DMS79 treated with DMSO at 0.1 percent for 48 hours (cell line): Measurements from ENCODE around the gene ISG20.
"Not testable (repeated sequence)": the region's sequence is repeated elsewhere in the genome, so short reads cannot be mapped to it uniquely, and the experiment has no call there.

Experiments used
- DNase-seq: peaks from one replicate; lab custom pipeline; 2025; lab: John Stamatoyannopoulos, UW

Gene ISG20

DNA sequence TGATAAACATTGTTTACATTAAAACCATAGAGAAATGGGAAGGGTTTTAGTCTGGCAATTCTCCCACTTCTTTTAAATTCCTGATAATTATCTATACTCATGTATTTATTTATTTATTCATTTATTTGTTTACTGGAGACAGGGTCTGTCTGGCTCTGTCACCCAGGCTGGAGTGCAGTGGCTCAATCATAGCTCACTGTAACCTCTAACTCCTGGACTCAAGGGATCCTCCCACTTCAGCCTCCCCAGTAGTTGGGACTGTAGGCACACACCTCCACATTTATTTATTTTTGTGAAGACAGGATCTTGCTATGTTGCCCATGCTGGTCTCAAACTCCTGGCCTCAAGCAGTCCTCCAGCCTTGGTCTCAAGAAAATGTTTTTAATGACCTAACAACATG, 20.1 kb upstream of the ISG20 start:
- no peak for DNase-seq

DNA sequence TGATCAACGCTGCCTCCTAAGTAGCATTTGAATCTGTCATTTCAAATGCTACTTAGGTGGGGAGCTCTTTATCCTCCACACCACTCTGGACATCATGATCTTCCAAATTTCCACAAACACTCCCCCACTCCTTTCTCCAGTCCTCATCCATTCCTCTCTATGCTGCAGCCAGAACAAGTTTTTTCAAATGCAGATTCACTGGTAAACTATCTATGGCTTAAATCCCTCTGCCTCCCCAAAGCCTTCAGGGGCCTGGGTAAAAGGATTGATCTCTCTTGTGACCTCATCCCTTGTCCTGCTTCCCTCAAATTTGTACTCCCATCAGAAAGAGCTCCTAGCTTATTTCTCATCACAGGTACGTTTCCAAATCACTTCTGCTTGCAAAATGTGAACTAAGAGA, 19.0 kb upstream of the ISG20 start:
- no peak for DNase-seq

DNA sequence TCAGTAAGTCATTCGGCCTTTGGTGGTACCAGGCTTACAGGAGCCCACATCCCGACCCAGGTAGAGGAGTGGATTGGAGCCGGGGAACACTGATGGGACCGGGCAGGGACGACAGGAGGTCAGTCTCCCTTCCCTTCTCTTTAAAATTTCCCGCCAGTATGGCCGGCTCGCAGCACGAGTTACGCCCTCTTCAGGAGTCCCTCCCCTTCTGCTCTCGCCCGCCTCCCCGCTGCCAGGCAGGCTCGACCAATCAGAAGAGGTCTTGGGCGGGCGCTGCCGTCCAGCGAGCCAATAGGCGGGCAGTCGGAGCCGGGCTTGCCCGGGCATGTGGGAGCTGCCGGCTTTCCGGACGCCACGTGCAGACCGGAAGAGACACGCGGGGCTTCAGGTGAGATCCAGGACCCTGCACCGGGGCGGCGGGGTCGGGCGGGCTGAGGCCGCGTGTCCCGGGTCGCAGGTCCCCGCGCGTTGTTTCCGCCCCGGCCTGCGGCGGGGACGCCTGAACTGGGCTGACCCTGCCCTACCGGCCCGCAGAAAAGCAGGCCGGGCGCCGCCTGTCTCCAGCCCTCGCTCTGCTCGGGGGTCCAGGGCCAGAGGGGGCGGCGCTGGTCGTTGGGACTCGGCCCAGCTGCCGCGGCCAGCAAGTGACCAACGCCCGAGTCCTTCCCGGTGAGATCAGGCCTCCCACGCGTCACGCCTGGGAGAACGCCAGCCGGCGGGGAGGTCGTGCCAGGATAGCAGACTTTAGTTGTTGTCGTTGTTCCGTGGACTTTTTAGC, 17.6 kb upstream of the ISG20 start, which contains the start of gene AEN:
TSS of gene AEN (plus strand) at position 346 of the 778 bp plus-strand sequence. CDS start 4,870 bp downstream, outside the sequence.
- peak; percentile 64 for DNase-seq

DNA sequence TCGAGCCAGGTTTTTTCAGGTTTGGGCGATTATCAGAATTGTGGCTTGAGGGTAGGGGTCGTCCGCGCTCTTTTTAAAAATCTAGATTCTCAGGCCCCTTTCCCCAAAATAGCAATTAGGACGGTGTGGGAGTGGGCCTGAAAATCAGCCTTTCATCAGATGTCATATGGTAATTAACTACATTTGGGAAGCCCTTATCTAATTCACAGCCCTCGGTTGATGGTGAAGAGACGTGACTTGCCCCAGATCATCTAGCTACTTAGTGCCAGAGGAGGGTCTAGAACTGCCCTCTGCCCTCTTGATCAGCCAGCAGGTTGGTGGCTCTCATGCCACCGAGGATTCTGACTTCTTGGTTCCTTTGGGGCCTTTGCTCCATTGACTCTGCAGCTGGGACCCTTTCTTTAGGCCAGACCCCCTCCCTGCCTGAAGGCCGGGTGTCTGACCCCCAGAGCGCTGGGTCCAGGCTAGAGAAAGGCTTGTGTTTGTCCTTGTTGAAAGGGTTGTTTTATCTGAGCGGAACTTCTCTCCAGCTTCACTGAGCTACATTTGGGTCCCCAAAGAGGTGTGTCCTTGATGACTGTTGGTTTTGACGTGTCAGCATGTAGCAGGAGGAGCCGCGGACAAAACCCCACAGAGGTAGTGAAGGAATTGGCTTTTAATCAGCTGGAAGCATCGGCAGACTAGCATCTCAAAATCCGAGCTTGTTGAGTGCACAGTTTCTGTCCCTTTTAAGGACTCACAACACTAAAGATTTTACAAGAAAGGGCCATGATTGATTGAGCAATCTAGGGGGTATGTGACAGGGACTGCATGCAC, 16.8 kb upstream of the ISG20 start:
- DNase-seq, result no peak

DNA sequence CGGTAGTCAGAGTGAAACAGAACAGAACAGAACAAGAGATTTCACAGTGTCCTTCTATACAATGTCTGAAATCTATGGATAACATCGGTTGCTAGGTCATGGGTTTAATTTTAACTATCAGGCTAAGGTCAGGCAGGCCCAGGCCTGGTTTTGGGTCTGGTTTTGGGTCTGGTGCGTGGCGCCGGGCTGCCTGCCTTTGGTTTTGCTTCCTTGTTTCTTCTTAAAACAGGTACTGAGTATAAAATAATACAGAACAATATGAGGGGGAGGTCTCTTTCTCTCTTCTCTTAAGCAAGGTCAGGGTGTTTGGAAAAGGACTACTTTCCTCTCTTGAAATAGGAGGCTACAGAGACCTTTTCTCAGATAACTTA, 16.2 kb upstream of the ISG20 start:
- DNase-seq, result no peak

DNA sequence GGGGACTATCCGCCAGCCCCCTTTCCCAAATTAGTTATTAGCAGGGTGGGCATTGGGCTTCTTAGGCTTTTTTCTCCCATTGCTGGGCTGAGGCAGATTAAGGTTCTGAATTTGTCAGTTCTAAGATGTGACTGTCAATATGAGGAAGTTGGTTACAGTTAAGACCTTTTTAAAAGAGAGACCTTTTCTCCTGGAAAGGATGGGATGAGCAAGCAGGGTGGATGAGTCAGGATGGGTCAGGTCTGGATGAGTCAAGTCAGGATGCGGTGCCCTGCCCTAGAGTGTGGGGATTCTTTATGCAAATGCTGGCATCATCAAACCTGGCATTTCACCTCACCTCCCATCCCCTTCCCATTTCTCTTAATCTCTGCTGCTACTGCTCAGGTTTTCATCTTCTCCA, 15.8 kb upstream of the ISG20 start:
- no peak for DNase-seq

DNA sequence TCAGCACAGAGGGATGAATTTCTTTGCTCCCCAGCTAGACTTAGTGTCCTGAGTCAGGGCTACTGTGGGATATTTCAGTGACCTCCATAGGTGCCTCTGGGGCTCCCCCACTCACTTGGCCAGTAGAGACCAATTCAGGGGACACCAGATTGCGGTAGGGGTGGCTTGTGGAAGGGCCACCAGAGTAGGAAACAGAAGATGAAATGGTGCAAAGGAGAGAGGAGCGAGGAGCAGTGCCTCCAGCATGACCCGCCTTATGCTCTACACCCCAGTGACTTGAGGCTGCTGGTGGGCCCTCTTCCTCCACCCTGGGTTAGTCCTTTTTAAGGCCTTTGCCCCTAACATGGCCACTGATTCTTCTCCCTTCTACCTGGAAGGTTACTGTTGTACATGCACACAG, 15.2 kb upstream of the ISG20 start:
- DNase-seq, result no peak

DNA sequence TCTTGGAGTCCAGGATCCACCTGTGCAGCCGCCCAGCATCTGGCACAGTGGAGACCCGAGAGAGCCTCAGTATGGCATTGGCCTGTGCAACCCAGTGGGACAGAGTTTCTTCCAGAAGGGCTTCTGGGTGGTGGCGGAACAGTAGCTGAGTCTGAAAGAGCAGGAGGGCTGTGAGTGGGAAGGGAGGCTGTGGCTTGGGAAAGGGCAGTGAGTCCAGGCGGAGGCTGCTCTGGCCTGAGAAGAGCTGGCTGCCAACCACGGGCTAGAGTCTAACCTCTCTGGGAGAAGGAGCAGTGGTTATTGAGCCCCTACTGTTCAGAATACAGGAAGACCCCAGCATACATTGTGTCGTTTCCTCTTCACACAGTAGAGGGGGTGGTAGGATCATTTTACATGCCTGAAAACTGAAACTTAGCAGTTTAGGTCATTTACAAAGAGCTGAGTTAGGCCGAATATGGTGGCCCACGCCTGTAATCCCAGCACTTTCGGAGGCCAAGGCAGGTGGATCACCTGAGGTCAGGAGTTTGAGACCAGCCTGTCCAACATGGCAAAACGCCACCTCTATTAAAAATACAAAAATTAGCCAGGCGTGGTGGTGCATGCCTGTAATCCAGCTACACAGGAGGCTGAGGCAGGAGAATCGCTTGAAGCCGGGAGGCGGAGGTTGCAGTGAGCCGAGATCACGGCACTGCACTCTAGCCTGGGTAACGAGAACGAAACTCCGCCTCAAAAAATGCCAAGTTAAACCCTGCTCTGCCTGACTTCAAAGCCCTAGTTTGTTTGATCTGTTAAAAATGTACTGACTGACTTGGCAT, 14.5 kb upstream of the ISG20 start:
- DNase-seq, result no peak

DNA sequence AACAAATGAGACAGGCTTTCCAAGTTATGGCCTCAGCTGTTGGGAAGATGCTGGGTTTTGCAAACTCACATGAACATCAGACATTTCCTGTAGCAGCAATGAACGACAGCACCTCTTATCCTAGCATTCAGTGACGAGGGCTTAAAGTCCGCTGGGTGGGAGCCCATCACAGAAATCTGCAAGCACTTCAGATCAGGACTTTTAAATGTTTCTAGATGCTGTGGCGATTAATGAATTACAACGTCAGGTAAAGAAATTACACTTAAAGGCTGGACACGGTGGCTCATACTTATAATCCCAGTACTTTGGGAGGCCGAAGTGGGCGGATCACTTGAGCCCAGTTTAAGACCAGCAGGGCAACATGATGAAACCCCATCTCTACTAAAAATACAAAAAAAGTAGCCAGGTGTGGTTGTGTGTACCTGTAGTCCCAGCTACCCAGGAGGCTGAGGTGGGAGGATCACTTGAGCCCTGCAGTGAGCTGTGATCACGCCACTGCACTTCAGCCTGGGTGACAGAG, 13.8 kb upstream of the ISG20 start:
- DNase-seq, result no peak

DNA sequence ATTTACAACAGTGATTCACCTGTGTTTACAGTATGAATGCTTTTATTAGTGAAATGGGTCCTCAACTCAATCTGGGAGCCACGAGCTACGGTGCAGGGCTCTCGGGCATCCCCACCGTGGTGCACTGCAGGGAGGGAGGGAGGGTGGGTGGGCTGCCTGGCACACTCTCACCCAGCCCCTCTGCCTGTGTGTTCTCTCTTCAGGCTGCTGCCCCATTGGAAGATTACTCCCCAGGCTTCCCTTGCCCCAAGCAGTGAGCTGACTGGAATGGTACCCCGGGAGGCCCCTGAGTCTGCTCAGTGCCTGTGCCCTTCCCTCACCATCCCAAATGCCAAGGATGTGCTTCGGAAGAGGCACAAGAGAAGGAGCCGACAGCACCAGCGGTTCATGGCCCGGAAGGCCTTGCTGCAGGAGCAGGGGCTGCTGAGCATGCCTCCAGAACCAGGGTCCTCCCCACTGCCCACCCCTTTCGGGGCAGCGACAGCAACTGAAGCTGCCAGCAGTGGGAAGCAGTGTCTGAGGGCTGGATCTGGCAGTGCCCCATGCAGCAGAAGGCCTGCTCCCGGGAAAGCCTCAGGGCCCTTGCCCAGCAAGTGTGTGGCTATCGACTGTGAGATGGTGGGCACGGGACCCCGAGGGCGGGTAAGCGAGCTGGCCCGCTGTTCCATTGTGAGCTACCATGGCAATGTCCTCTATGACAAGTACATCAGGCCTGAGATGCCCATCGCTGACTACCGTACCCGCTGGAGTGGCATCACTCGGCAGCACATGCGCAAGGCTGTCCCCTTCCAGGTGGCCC, 12.7 kb upstream of the ISG20 start:
- DNase-seq, result no peak

DNA sequence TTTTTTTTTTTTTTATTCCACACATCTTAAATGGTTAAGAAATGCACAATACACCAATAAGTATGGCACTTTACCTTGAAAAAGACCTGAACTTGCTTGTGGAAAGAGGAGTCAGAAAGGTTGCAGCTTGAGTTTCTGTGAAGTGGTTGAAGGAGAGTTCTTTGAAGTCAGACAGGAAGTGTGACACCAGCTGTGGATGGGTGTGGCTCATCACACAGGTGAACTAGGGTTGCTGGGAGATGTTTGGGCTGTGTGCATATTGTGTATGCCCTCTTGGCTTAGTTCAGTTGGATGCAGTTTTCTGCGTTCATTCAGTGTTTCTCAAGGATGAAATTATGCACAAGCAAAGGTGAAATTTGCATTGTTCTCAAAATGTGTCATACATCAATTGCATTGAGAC, 11.4 kb upstream of the ISG20 start:
- no peak for DNase-seq

DNA sequence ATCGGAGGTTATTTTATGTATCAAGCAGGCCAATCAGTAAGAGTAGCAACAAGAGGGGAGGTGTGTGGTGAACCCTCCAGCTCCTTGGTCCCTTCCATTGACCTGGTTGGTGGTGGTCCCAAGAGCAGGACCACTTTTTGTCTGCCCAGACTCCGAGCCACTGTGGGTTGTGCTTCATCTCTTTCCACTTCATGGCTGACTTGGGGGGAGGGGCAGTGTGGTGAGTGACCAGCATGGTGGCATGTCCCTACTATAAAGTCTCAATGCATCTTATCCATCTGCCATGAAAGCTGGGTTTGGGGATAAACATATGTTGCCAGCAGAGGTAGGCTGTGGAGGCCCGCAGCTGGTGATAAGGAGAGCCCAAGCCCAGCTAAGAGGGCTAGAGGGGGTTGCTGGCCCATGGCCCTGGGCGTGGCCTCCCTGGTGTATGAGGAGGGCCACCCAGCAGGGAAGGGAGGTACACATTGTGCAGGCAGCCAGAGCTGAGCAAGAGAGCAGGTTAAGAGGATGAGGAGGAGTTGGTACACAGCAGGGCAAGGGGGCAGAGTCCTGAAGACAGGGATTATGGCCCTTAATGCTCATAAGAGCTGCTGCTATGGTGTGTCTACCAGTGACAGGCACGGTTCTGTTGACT, 10.7 kb upstream of the ISG20 start:
- DNase-seq, result no peak

DNA sequence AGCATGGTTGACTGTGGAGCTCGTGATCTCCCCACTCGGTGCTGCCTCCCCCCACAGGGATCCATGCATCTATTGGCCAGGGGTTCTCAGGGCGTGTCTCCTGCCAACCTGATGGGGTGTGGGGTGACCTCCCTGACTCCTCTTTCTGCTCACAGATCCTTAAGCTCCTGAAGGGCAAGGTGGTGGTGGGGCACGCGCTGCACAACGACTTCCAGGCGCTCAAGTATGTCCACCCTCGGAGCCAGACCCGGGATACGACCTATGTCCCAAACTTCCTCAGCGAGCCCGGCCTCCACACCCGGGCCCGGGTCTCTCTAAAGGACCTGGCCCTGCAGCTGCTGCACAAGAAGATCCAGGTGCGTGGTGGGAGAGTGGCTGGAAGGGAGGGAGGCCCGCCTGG, 9.7 kb upstream of the ISG20 start:
- no peak for DNase-seq

DNA sequence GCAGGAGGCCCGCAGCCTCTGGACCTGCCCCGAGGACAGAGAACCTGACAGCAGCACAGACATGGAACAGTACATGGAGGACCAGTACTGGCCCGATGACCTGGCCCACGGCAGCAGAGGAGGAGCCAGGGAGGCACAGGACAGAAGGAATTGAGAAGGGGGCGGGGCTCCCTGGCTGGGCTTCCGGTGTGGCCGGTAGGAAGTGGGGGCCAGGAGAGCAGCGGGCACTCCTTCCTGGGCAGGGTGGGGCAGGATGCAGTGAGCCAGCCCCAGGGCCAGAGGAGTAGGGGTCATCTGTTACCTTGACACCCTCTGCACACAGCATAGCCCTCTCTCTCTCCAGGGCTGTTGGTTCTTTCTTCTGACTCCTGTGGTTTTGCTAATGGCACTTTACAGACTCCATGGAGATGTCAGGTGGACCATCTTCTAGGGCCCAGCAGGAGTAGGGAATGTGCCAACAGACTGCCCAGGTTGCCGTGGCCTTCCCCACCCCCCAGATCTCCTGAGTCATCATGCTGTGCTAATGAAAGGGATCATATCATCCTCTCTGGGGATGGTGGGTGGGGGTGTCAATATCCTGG, 8.6 kb upstream of the ISG20 start:
- no peak for DNase-seq

DNA sequence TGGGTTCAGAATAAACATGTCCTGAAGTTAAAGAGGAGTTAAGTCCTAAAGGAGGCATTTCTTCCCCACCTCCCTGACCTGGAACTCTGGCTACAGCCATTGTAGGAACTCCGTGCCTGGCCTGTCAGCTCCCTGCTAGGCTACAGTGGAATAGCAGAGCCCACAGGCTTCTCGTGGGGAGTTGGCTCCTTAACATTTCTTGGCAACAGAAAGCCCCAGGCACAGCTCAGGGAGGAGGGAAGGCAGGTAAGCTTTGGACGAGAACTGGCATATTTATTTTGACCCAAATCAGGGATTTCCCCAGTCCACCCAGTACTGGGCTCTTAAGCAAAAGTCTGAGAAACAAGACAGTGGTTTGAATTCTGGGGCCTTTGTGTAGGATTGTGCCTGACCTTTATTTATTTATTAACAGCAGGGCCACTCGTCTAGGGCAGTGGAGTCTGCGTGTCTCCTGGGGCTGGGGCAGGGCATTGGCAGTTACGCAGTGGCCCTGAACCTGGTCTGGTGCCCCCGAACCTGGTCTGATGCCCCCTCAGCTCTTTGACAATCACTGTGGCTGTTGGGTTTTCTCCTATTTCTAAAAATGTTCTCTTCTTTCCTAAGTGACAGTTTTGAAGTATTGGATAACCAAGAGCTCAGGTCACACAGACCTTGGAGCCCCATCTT, 7.9 kb upstream of the ISG20 start:
- no peak for DNase-seq

DNA sequence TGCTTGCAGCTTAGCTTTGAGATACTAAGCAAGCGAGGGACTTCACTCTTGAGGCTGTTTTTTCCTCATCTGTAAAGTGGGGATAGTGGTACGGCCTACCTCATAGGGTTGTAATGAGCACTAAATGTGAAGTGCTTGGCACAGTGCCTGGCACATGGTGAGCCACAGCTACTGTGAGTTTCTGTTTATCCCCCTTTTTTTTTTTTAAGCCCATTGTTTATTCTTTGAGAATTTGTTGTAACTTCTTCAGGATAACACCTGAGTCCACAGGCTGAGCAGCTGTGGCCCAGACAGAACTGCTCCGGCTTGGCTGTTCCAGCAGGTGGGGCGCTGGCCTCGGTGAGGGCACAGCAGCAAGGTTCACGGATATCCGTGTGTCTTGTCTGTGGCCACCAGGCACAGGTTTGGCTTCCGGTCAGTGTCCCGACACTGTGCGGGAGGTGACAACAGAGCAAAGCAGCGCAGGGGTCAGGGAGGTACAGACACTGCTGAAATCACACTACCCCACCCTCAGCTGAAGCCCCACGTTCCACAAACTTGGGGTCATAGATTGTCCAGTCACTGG, 7.3 kb upstream of the ISG20 start:
- DNase-seq, result no peak

DNA sequence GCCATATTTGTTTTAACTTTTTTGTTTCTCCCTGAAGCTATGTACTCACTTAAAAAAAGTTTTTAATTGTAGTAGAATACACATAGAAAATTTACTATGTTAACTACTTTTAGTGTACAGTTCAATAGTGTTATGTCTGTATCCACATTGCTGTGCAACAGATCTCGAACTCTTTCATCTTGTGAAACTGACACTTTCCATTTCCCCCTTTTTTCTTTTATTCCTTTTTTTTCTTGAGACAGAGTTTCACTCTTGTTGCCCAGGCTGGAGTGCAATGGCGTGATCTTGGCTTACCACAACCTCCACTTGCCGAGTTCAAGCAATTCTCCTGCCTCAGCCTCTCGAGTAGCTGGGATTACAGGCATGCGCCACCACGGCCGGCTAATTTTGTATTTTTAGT, 6.0 kb upstream of the ISG20 start:
- not testable (repeated sequence) for DNase-seq

DNA sequence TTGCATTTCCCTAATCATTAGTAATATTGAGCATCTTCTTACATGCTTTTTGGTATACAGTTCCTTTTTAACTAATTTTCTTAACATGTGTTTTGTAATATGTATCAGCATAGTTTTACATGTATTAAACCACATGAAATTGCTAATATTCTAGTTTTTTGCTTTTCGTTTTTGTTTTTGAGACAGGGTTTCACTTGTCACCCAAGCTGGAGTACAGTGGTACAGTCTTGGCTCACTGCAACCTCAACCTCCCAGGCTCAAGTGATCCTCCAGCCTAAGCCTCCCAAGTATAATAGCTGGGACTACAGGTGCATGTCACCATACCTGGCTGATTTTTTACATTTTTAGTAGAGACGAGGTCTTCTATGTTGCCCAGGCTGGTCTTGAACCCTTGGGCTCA, 4.4 kb upstream of the ISG20 start:
- no peak for DNase-seq

DNA sequence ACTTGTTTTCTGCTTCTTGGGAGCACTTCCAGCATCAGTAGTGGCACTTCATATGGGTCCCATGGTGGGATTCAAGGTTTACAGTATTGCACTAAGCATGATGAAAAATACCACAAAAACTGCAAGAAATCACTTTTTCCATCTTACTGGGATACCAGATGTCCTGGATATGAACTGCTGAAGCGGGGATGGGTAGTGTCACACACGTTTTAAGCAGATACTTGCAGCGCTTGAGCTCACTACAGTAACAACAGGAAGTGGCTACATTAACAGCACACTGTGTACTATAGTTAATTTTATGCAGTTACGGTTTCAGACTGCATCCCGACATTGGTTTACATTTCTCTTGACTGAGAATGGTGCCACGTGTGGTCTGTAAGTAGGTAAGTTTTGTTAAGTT, 3.5 kb upstream of the ISG20 start:
- no peak for DNase-seq

DNA sequence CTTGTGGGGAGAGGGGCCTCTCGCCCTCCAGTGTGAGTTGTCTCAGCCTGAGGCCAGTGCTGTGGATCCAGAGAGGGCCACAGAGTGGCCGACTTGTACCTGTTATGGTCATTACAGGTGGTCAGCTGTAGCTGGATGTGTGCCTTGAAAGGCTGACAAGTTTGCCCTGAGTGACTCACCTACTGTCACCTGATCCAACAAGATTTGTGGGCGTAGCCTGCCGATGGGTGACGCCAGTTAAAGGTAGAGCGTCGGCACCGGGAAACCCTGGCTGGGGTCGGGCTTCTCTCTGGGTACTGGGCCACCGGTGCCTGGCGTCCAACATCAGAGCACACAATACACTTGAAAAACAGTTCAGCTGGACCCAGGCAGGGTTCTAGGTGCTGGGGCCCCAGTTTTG, 2.8 kb upstream of the ISG20 start:
- no peak for DNase-seq
